Progenitor cell of endocrine pancreas (in vitro differentiated cells): ENCODE measurements around the gene COMMD9. TPM values are rescaled to one million over a fixed set of nuclear protein-coding genes. Genes with fewer than 3 reads are reported as not detected.
"Not testable (repeated sequence)": the region's sequence is repeated elsewhere in the genome, so short reads cannot be mapped to it uniquely, and the experiment has no call there.

ENCODE experiments used
- DNase-seq: peaks from one replicate; pipeline ENCODE4 v3.0.0; 2021; ENCODE audit warnings: low spot score; ENCODE audit not compliant: unreplicated experiment
- H3K27ac Mint-ChIP-seq: 2 replicates; pipeline ENCODE4 v1.8.0; 2021; ENCODE audit warnings: mild to moderate bottlenecking, moderate library complexity, mixed read lengths
- H3K27me3 Mint-ChIP-seq: 2 replicates; pipeline ENCODE4 v1.8.0; 2021; ENCODE audit warnings: mixed read lengths
- H3K36me3 Mint-ChIP-seq: 2 replicates; pipeline ENCODE4 v1.8.0; 2022; ENCODE audit warnings: mixed read lengths; ENCODE audit not compliant: insufficient read depth
- H3K4me1 Mint-ChIP-seq: 2 replicates; pipeline ENCODE4 v1.8.0; 2021; ENCODE audit warnings: low read depth, mixed read lengths
- H3K4me3 Mint-ChIP-seq: 2 replicates; pipeline ENCODE4 v1.8.0; 2021; ENCODE audit warnings: low read depth, mild to moderate bottlenecking, moderate library complexity, mixed read lengths
- H3K9me3 Mint-ChIP-seq: 2 replicates; pipeline ENCODE4 v1.8.0; 2021; ENCODE audit warnings: low read depth, mixed read lengths
- CTCF ChIP-seq: fragments of 200-600 bp; sonication (generic); IDR thresholded peaks from one replicate; pipeline ENCODE4 v1.5.0; 2021; ENCODE audit warnings: antibody characterized with exemption, mild to moderate bottlenecking; ENCODE audit not compliant: unreplicated experiment
- total RNA-seq: library from RNA; stranded (reverse); gene quantifications from 2 replicates; pipeline ENCODE4 v1.2.1, GENCODE V29; 2021

The COMMD9 gene
- total RNA-seq, 1 donor from 2014 or later = 79.7 TPM

GRCh38 chr11:36326524-36327419, 37.5 kb upstream of the COMMD9 start:
- no peak overlapping the region for H3K4me3 Mint-ChIP-seq
- DNase-seq = no peak
- H3K36me3 Mint-ChIP-seq = no peaks in the 10 kb centered on the region
- H3K4me1 Mint-ChIP-seq = no peaks in the 10 kb centered on the region
- no peaks in the 10 kb centered on the region for H3K27me3 Mint-ChIP-seq
- peaks cover 4% of the 10 kb centered on the region for H3K9me3 Mint-ChIP-seq
- no peak for TF ChIP-seq CTCF
- no peak overlapping the region for H3K27ac Mint-ChIP-seq

- not testable (repeated sequence) for H3K36me3 Mint-ChIP-seq, H3K27me3 Mint-ChIP-seq, H3K9me3 Mint-ChIP-seq
Observed at GRCh38 chr11:36325403-36325802, 36.2 kb upstream of the COMMD9 start.

GRCh38 chr11:36324956-36325355, 35.7 kb upstream of the COMMD9 start:
- not testable (repeated sequence) for DNase-seq, H3K27ac Mint-ChIP-seq, H3K4me1 Mint-ChIP-seq, H3K27me3 Mint-ChIP-seq, H3K36me3 Mint-ChIP-seq, H3K9me3 Mint-ChIP-seq, H3K4me3 Mint-ChIP-seq

More at GRCh38 chr11:36325403-36325802, 36.2 kb upstream of the COMMD9 start:
- not testable (repeated sequence) for H3K27ac Mint-ChIP-seq, H3K4me3 Mint-ChIP-seq, H3K4me1 Mint-ChIP-seq, DNase-seq

- Mint-ChIP-seq H3K36me3 (no peaks in the 10 kb centered on the region), H3K4me1 (no peaks in the 10 kb centered on the region), H3K27ac (no peak overlapping the region), H3K27me3 (peaks cover 8% of the 10 kb centered on the region), H3K9me3 (no peaks in the 10 kb centered on the region), H3K4me3 (no peak overlapping the region)
- no peak for DNase-seq
- no peak for TF ChIP-seq CTCF
Observed at GRCh38 chr11:36317992-36318391, 28.8 kb upstream of the COMMD9 start.

- no peak overlapping the region for H3K27ac Mint-ChIP-seq
- no peaks in the 10 kb centered on the region for H3K4me1 Mint-ChIP-seq
- no peak for TF ChIP-seq CTCF
- H3K4me3 Mint-ChIP-seq = no peak overlapping the region
- no peaks in the 10 kb centered on the region for H3K9me3 Mint-ChIP-seq
- H3K36me3 Mint-ChIP-seq = no peaks in the 10 kb centered on the region
- H3K27me3 Mint-ChIP-seq = peaks cover 8% of the 10 kb centered on the region
- DNase-seq = no peak
Observed at GRCh38 chr11:36316049-36316448, 26.8 kb upstream of the COMMD9 start.

GRCh38 chr11:36314434-36314767, 25.2 kb upstream of the COMMD9 start:
- no peak for DNase-seq
- no peak for TF ChIP-seq CTCF
- Mint-ChIP-seq H3K4me3 (no peak overlapping the region), H3K27me3 (peaks cover 8% of the 10 kb centered on the region), H3K36me3 (no peaks in the 10 kb centered on the region), H3K4me1 (no peaks in the 10 kb centered on the region), H3K9me3 (no peaks in the 10 kb centered on the region), H3K27ac (no peak overlapping the region)
